ENCODE results near the gene NHSL2. TPM values are rescaled to one million over a fixed set of nuclear protein-coding genes. Genes with fewer than 3 reads are reported as not detected.
"Not testable (repeated sequence)": the region's sequence is repeated elsewhere in the genome, so short reads cannot be mapped to it uniquely, and the experiment has no call there.

NHSL2 gene
- total RNA-seq, 1 donor from 2014 or later, result 3.8 TPM

DNA sequence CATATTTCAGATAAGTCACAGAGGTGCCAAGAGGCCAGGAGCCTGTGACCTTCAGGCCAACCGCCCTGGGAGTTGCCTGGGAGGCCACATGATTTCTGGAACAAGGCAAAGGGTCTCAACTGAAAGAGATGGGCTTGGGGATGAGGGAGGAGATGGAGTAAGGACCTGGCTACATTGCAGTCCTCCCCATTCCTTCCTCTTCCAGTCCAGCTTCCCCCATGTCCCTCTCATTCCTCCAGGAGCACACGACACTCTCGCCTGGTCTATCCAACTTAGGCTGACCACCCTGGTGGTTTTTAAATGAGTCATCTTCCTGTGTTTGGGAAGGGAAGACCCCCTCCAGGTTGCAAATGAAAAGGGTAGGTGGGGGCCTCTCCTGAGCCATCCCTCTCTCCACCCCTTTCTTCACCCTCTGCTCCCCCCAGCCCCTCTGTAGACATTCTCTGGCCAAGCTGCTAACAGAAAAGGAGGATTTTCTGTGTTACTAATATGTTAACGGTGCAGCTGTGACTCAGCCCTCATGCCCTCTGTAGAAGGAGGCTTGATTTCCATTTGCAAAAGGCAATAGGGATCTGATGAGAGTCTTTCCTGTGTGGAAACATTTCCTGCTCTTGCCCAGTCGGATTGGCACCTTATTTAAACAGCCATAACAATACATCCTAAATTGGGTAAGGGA lies 141.9 kb downstream of the NHSL2 start:
- intact Hi-C loops (cut with micrococcal nuclease), result no loop called here
- H3K4me1 ChIP-seq, result no peaks in the 10 kb centered on the region
- TF ChIP-seq, protein P1, sequence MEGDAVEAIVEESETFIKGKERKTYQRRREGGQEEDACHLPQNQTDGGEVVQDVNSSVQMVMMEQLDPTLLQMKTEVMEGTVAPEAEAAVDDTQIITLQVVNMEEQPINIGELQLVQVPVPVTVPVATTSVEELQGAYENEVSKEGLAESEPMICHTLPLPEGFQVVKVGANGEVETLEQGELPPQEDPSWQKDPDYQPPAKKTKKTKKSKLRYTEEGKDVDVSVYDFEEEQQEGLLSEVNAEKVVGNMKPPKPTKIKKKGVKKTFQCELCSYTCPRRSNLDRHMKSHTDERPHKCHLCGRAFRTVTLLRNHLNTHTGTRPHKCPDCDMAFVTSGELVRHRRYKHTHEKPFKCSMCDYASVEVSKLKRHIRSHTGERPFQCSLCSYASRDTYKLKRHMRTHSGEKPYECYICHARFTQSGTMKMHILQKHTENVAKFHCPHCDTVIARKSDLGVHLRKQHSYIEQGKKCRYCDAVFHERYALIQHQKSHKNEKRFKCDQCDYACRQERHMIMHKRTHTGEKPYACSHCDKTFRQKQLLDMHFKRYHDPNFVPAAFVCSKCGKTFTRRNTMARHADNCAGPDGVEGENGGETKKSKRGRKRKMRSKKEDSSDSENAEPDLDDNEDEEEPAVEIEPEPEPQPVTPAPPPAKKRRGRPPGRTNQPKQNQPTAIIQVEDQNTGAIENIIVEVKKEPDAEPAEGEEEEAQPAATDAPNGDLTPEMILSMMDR (IDR thresholded peaks at IDR 0.05; ENCODE audit: borderline replicate concordance), result no peak
- H3K27ac ChIP-seq (replicated peaks), result no peak overlapping the region
- DNase-seq, result no peak
- H3K27me3 ChIP-seq (ENCODE audit: low read depth), result no peaks in the 10 kb centered on the region
- no peak overlapping the region for H3K4me3 ChIP-seq
- no peaks in the 10 kb centered on the region for H3K36me3 ChIP-seq
- H3K9me3 ChIP-seq (replicated peaks), result no peaks in the 10 kb centered on the region

DNA sequence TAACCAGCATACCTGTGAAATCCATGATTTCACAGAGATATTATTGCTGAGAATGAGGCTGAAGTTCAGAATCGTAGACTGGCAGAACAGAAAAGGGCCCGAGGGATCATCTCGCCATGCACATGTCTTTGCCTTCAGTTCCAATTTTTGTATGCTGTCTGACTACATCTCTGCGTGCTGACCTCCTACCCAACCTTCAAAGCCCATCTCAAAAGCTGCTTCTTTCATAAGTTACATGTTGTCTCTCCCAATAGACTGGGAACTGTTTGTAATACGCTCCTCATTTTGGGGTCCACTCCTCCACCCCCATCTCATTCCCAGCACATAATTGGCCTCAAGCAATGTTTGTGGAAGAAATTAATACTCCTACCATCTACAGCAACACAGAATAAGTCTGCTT lies 142.9 kb downstream of the NHSL2 start:
- intact Hi-C loops (cut with micrococcal nuclease), result no loop called here
- DNase-seq, result no peak
- Histone ChIP-seq H3K4me3 (no peak overlapping the region), H3K4me1 (no peaks in the 10 kb centered on the region), H3K27me3 (ENCODE audit: low read depth) (no peaks in the 10 kb centered on the region), H3K36me3 (no peaks in the 10 kb centered on the region), H3K27ac (replicated peaks) (no peak overlapping the region), H3K9me3 (replicated peaks) (no peaks in the 10 kb centered on the region)
- TF ChIP-seq, protein P1 (IDR thresholded peaks at IDR 0.05; ENCODE audit: borderline replicate concordance), result no peak

DNA sequence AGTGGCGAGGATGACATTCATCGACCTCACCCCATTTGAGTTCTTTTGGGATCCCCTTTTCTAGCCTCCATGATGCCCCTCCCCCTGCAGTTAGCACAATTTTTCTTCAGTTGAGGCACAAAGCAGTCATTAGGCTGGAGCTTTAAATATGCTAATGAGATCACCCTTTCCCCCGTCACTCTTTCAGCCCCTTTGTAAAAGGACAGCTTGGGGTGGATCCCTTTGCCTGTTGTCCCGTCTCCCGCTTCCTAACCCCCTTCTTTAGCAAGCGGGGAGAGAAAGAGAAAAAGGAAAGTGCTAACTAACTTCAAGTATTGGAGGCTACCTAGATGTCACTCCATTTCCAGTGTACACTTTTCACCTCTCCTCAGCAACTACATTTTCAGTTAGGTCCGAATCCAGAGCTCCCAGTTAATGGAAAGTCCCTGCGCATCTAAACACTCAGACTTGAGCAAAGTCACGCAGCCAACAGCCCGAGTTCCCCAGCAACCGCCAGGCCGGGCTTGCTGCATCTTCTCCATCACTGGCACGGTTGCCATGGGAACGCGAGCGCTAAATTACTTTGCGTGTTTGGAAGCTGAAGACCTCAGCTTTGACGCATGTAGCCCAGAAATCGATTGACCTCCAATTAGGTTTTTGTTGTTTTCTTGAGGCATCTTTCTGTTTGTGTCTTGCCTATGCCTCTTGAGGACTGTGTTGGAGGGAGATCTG lies 144.3 kb downstream of the NHSL2 start:
- TF ChIP-seq, protein P1 (IDR thresholded peaks at IDR 0.05; ENCODE audit: borderline replicate concordance), result no peak
- no peaks in the 10 kb centered on the region for H3K27me3 ChIP-seq (ENCODE audit: low read depth)
- intact Hi-C loops (cut with micrococcal nuclease), result no loop called here
- H3K4me3 ChIP-seq, result no peak overlapping the region
- no peaks in the 10 kb centered on the region for H3K4me1 ChIP-seq
- DNase-seq, result no peak
- no peaks in the 10 kb centered on the region for H3K36me3 ChIP-seq
- no peaks in the 10 kb centered on the region for H3K9me3 ChIP-seq (replicated peaks)
- H3K27ac ChIP-seq (replicated peaks), result no peak overlapping the region

DNA sequence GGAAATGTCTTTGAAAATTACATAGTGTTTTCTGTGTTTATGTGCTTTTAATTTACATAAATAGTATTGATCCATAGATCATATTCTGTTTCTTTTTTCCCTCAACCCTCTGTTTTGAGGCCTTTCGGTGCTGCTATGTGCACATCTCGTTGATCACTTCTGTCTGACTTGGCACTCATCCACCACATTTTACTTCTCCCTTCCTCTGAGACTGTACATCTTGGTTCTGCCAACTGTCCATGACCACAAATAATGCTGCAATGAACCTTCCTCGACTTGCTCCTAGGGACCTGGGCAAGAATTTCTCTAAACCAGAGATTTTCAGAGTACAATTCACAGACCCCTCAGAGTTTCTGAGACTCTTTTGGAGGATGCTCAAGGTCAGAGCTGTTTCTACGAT lies 146.7 kb downstream of the NHSL2 start:
- intact Hi-C loops (cut with micrococcal nuclease), result no loop called here
- TF ChIP-seq, protein P1 (IDR thresholded peaks at IDR 0.05; ENCODE audit: borderline replicate concordance), result no peak
- peaks cover 10% of the 10 kb centered on the region for H3K4me1 ChIP-seq
- no peaks in the 10 kb centered on the region for H3K36me3 ChIP-seq
- no peak overlapping the region for H3K27ac ChIP-seq (replicated peaks)
- DNase-seq, result no peak
- H3K9me3 ChIP-seq (replicated peaks), result no peaks in the 10 kb centered on the region
- H3K4me3 ChIP-seq, result no peak overlapping the region
- no peaks in the 10 kb centered on the region for H3K27me3 ChIP-seq (ENCODE audit: low read depth)

DNA sequence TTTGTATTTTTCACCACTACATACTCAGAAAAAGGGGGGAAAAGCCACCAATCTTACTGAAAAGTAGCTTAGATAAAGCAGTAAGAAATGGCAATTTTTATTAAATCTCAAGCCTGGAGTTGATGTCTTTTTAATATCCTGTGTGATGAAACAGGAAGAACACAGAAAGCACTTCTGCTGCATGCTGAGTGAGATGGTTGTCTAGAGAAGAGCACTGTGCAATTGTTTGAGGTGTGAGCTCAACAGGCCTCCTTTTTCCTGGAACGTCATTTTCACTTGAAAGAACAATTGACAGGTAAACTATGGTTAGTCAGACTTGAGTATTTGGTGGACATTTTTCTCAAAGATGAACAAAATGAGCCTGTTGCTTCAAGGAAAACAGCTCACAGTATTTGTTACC lies 147.2 kb downstream of the NHSL2 start:
- Histone ChIP-seq H3K27me3 (ENCODE audit: low read depth) (no peaks in the 10 kb centered on the region), H3K27ac (replicated peaks) (no peak overlapping the region), H3K4me3 (no peak overlapping the region), H3K4me1 (peaks cover 14% of the 10 kb centered on the region), H3K36me3 (no peaks in the 10 kb centered on the region), H3K9me3 (replicated peaks) (no peaks in the 10 kb centered on the region)
- TF ChIP-seq, protein P1 (IDR thresholded peaks at IDR 0.05; ENCODE audit: borderline replicate concordance), result no peak
- DNase-seq, result no peak
- intact Hi-C loops (cut with micrococcal nuclease), result no loop called here

DNA sequence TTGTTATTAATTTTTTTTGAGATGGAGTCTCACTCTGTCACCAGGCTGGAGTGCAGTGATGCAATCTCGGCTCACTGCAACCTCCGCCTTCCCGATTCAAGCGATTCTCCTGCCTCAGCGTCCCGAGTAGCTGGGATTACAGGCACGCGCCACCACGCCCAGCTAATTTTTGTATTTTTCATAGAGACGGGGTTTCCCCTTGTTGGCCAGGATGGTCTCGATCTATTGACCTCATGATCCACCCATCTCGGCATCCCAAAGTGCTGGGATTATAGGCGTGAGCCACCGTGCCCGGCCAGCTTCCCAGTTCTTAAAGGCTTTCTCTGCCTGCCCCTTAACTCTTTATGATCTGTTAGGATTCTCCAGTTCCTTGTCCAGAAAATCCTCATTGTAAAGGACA lies 147.7 kb downstream of the NHSL2 start:
- H3K27ac ChIP-seq (replicated peaks); H3K27me3 ChIP-seq (ENCODE audit: low read depth): not testable (repeated sequence)

More for the DNA sequence above, 147.7 kb downstream of the NHSL2 start:
- H3K9me3 ChIP-seq (replicated peaks); DNase-seq; H3K4me3 ChIP-seq; intact Hi-C loops (cut with micrococcal nuclease); H3K36me3 ChIP-seq: not testable (repeated sequence)
- H3K4me1 ChIP-seq, result peaks cover 14% of the 10 kb centered on the region

Data from left ventricle myocardium inferior (tissue), 1 donor.